Trophoblast cell (in vitro differentiated cells and primary cell): ENCODE measurements around the gene ASIC2.

ENCODE experiments used
- DNase-seq, 2 donors: peaks; one replicate each; pipeline ENCODE4 v3.0.0-alpha.2; 2016
- H2AFZ ChIP-seq: 2 replicates; pipeline ENCODE4 v1.6.1; 2013; ENCODE audit warnings: low read length, moderate library complexity, mild to moderate bottlenecking; ENCODE audit not compliant: insufficient read depth, poor library complexity
- H2AK5ac ChIP-seq: 2 replicates; pipeline ENCODE4 v1.6.1; 2013; ENCODE audit warnings: mild to moderate bottlenecking, low read length
- H2BK120ac ChIP-seq: 2 replicates; pipeline ENCODE4 v1.6.1; 2013; ENCODE audit warnings: low read length, mild to moderate bottlenecking, moderate library complexity; ENCODE audit not compliant: insufficient read depth, poor library complexity
- H2BK12ac ChIP-seq: 2 replicates; pipeline ENCODE4 v1.6.1; 2013; ENCODE audit warnings: mild to moderate bottlenecking, low read length, moderate library complexity
- H2BK5ac ChIP-seq: 2 replicates; pipeline ENCODE4 v1.6.1; 2013; ENCODE audit warnings: low read length, low read depth, moderate library complexity, mild to moderate bottlenecking; ENCODE audit not compliant: poor library complexity
- H3K14ac ChIP-seq: 2 replicates; pipeline ENCODE4 v1.6.1; 2013; ENCODE audit warnings: mild to moderate bottlenecking, low read length
- H3K18ac ChIP-seq: 2 replicates; pipeline ENCODE4 v1.6.1; 2013; ENCODE audit warnings: mild to moderate bottlenecking, low read length
- H3K23ac ChIP-seq: 2 replicates; pipeline ENCODE4 v1.6.1; 2013; ENCODE audit warnings: low read length
- H3K27ac ChIP-seq: 2 replicates; pipeline ENCODE4 v1.5.1; 2013; ENCODE audit warnings: low read depth, mild to moderate bottlenecking, inconsistent platforms, low read length, moderate library complexity
- H3K27me3 ChIP-seq: 2 replicates; pipeline ENCODE4 v1.6.1; 2013; ENCODE audit warnings: inconsistent platforms, mild to moderate bottlenecking, low read length, moderate library complexity; ENCODE audit not compliant: insufficient read depth
- H3K36me3 ChIP-seq, 2 experiments: 1 replicate in 1 of 2; 2 replicates in 1 of 2; pipeline ENCODE4 v1.6.1; 2013; ENCODE audit warnings: low read length in 2 of 2, mild to moderate bottlenecking in 2 of 2, moderate library complexity in 1 of 2; ENCODE audit not compliant: insufficient read depth in 2 of 2, control insufficient read depth in 1 of 2
- H3K4ac ChIP-seq: 2 replicates; pipeline ENCODE4 v1.6.1; 2013; ENCODE audit warnings: low read depth, mild to moderate bottlenecking, low read length, moderate library complexity
- H3K4me1 ChIP-seq, 2 experiments: 1 replicate in 1 of 2; 2 replicates in 1 of 2; pipeline ENCODE4 v1.6.1; 2013; ENCODE audit warnings: low read length in 2 of 2, mild to moderate bottlenecking in 2 of 2, moderate library complexity in 1 of 2; ENCODE audit not compliant: insufficient read depth in 2 of 2, control insufficient read depth in 1 of 2
- H3K4me2 ChIP-seq: 2 replicates; pipeline ENCODE4 v1.6.1; 2013; ENCODE audit warnings: inconsistent platforms, mild to moderate bottlenecking, low read length, moderate library complexity
- H3K4me3 ChIP-seq: 2 replicates; pipeline ENCODE4 v1.5.1; 2013; ENCODE audit warnings: mild to moderate bottlenecking, low read depth, low read length, inconsistent platforms
- H3K79me1 ChIP-seq: one replicate; pipeline ENCODE4 v1.6.1; 2013; ENCODE audit warnings: low read length
- H3K79me2 ChIP-seq: 2 replicates; pipeline ENCODE4 v1.6.1; 2013; ENCODE audit warnings: low read length, mild to moderate bottlenecking; ENCODE audit not compliant: control insufficient read depth, insufficient read depth, poor library complexity
- H3K9ac ChIP-seq: 2 replicates; pipeline ENCODE4 v1.6.1; 2013; ENCODE audit warnings: mild to moderate bottlenecking, low read length
- H3K9me3 ChIP-seq: 2 replicates; pipeline ENCODE4 v1.6.1; 2013; ENCODE audit warnings: low read depth, mild to moderate bottlenecking, control low read depth, inconsistent platforms, low read length; ENCODE audit not compliant: insufficient read depth
- H4K12ac ChIP-seq: 2 replicates; pipeline ENCODE4 v1.6.1; 2013; ENCODE audit warnings: low read depth, mild to moderate bottlenecking, low read length, moderate library complexity
- H4K8ac ChIP-seq: 2 replicates; pipeline ENCODE4 v1.6.1; 2013; ENCODE audit warnings: low read depth, mild to moderate bottlenecking, low read length, moderate library complexity
- H4K91ac ChIP-seq: one replicate; pipeline ENCODE4 v1.6.1; 2013; ENCODE audit warnings: low read depth, mild to moderate bottlenecking, low read length, moderate library complexity
- WGBS: extraction: QIAGEN DNeasy Blood & Tissue Kit; methylation state at CpG from one replicate; pipeline ENCODE4 v1.1.7; 2013; ENCODE audit warnings: missing lambda C conversion rate; ENCODE audit not compliant: insufficient read length, insufficient coverage; ENCODE audit errors: extremely low coverage; 5-methylcytosine and 5-hydroxymethylcytosine counted together

The ASIC2 gene

DNA sequence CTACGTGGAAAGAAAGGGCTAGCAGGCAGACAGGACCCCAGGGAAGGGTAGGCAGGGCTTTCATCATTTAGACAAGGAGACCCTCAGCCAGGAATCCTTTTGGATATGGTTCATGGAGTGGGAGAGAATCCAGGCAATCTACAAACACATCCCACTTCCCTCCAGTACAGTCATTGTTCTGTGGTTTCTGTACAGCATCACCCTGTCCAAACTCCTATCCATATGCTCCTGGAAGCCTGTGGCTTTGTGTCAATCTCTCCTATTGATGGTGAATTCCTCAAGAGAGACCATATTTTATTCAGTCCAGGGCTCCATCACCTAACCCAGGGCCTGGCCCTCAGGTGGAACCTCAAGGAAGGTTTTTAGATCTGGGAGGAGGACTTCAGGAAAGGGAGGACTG, 202.3 kb downstream of the ASIC2 start:
- H4K12ac ChIP-seq = no peak overlapping the region
- H3K4ac ChIP-seq = no peak overlapping the region
- no peak overlapping the region for H3K23ac ChIP-seq
- no peak overlapping the region for H3K4me2 ChIP-seq
- H3K27ac ChIP-seq = no peak overlapping the region
- no peak overlapping the region for H4K91ac ChIP-seq
- no peak overlapping the region for H3K4me3 ChIP-seq
- H3K27me3 ChIP-seq = no peaks in the 10 kb centered on the region
- no peaks in the 10 kb centered on the region for H3K36me3 ChIP-seq
- no peak for DNase-seq
- H2BK120ac ChIP-seq = no peak overlapping the region
- no peak overlapping the region for H2BK12ac ChIP-seq
- H3K4me1 ChIP-seq = no peaks in the 10 kb centered on the region
- no peak overlapping the region for H3K18ac ChIP-seq
- H4K8ac ChIP-seq = no peak overlapping the region
- no peak overlapping the region for H2BK5ac ChIP-seq
- no peaks in the 10 kb centered on the region for H3K79me2 ChIP-seq
- H3K79me1 ChIP-seq = no peaks in the 10 kb centered on the region
- H3K9me3 ChIP-seq = no peaks in the 10 kb centered on the region
- WGBS = no CpG with 5 or more reads among the region's 1 CpG
- H2AK5ac ChIP-seq = no peak overlapping the region
- H3K14ac ChIP-seq = no peak overlapping the region
- no peak overlapping the region for H2AFZ ChIP-seq
- H3K9ac ChIP-seq = no peak overlapping the region

DNA sequence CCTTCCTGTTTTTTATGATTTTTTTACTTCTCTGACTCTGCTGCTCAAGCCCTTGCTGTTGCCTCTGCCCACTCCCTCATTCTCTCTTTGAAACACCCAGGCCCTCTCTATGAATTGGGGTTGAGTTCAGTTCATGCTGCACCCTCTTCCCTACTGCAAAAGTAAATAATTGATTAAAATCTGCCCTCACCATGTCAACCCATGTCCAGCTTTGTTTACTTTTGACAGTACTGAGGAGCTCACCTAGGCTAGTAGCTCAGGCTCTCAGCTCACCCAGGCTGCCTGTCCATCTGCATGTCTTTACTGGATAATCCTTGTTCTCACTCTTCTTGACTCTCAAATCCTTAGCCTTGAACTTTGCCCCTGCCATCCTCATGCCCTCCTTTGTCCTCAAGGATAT, 206.2 kb downstream of the ASIC2 start:
- Histone ChIP-seq H4K8ac (no peak overlapping the region), H2BK120ac (no peak overlapping the region), H3K27me3 (no peaks in the 10 kb centered on the region), H3K4me2 (no peak overlapping the region), H3K79me2 (no peaks in the 10 kb centered on the region), H3K4ac (no peak overlapping the region), H3K4me1 (no peaks in the 10 kb centered on the region), H3K79me1 (no peaks in the 10 kb centered on the region), H2BK5ac (no peak overlapping the region), H3K23ac (no peak overlapping the region), H4K91ac (no peak overlapping the region), H2BK12ac (no peak overlapping the region), H3K9ac (no peak overlapping the region), H4K12ac (no peak overlapping the region), H3K14ac (no peak overlapping the region), H3K4me3 (no peak overlapping the region), H2AK5ac (no peak overlapping the region), H3K27ac (no peak overlapping the region), H3K18ac (no peak overlapping the region), H3K36me3 (no peaks in the 10 kb centered on the region), H2AFZ (no peak overlapping the region), H3K9me3 (no peaks in the 10 kb centered on the region)
- DNase-seq = no peak

DNA sequence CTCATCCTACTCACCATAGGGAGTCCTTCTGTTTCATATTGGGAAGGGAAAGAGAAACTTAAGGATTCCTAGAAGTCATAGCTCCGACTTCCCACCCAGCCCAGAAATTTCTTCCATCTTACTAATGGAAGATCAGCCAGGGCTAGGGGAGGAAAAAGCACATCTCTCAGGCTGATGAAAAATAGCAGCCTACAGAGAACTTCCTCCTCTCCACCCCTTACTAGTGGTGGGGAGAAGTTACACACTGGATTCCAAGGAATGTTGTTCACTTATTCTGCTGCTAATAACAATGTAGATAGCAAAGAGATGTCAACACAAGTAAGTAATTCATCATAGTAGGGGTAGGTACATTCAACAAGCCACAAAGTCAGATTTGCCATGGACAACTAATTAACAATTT, 207.1 kb downstream of the ASIC2 start:
- no peak overlapping the region for H3K4ac ChIP-seq
- no peak overlapping the region for H3K23ac ChIP-seq
- no peak overlapping the region for H4K12ac ChIP-seq
- H3K27ac ChIP-seq = no peak overlapping the region
- H4K8ac ChIP-seq = no peak overlapping the region
- H2AFZ ChIP-seq = no peak overlapping the region
- no peaks in the 10 kb centered on the region for H3K36me3 ChIP-seq
- H3K79me1 ChIP-seq = no peaks in the 10 kb centered on the region
- no peak overlapping the region for H2BK120ac ChIP-seq
- no peaks in the 10 kb centered on the region for H3K27me3 ChIP-seq
- H3K4me2 ChIP-seq = no peak overlapping the region
- H3K4me1 ChIP-seq = no peaks in the 10 kb centered on the region
- H3K14ac ChIP-seq = no peak overlapping the region
- H2AK5ac ChIP-seq = no peak overlapping the region
- H3K4me3 ChIP-seq = no peak overlapping the region
- no CpG with 5 or more reads among the region's 1 CpG for WGBS
- no peaks in the 10 kb centered on the region for H3K79me2 ChIP-seq
- H2BK5ac ChIP-seq = no peak overlapping the region
- H3K9ac ChIP-seq = no peak overlapping the region
- no peak overlapping the region for H2BK12ac ChIP-seq
- no peak overlapping the region for H3K18ac ChIP-seq
- H4K91ac ChIP-seq = no peak overlapping the region
- peak; percentile 42 to 75 for DNase-seq
- no peaks in the 10 kb centered on the region for H3K9me3 ChIP-seq

DNA sequence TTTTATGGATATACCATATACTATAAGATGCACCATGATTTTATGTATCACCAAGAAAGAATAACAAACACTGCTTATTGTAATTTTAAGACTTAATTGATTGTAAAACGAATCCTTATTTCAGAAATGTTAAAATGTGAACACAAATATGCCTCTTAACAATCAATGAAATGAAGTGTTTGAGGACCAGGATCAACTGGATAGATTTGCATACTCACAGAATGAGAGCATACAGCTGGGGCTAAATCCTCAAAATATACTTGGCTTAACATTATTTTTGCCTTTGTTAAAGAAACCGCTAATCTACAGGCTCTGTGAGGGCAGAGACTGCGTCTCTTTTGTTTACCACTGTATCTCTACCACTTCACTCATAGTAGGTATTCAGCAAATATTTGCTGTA, 207.8 kb downstream of the ASIC2 start:
- Histone ChIP-seq H2AFZ (no peak overlapping the region), H3K14ac (no peak overlapping the region), H3K36me3 (no peaks in the 10 kb centered on the region), H3K79me2 (no peaks in the 10 kb centered on the region), H2BK12ac (no peak overlapping the region), H3K27me3 (no peaks in the 10 kb centered on the region), H3K23ac (no peak overlapping the region), H3K9ac (no peak overlapping the region), H4K8ac (no peak overlapping the region), H3K4me1 (no peaks in the 10 kb centered on the region), H3K4me3 (no peak overlapping the region), H2AK5ac (no peak overlapping the region), H3K4ac (no peak overlapping the region), H3K79me1 (no peaks in the 10 kb centered on the region), H4K12ac (no peak overlapping the region), H4K91ac (no peak overlapping the region), H3K4me2 (no peak overlapping the region), H2BK120ac (no peak overlapping the region), H3K18ac (no peak overlapping the region), H3K9me3 (no peaks in the 10 kb centered on the region), H2BK5ac (no peak overlapping the region), H3K27ac (no peak overlapping the region)
- DNase-seq = no peak
- WGBS = no CpG with 5 or more reads among the region's 3 CpGs

DNA sequence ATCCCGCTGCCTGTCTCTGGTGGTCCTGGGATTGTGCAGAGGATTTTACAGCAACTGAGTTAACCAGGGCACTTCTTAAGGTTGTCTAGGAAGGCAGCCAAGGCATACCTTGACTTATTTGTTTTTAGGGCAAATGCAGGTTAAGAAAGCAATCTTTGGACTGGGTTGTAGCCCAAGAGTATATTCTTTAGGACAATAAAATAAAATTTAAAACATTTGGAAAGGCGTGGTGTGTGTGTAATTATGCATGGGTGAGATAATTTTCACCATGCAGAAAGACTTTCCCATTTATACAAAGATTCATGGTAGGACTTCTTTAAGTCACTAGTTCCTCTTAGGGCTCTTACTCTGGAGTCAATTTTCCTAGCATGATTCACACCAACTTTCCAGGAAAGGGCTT, 208.3 kb downstream of the ASIC2 start:
- Histone ChIP-seq H3K23ac (no peak overlapping the region), H4K91ac (no peak overlapping the region), H3K4me1 (no peaks in the 10 kb centered on the region), H3K79me1 (no peaks in the 10 kb centered on the region), H3K4me2 (no peak overlapping the region), H3K27me3 (no peaks in the 10 kb centered on the region), H3K36me3 (no peaks in the 10 kb centered on the region), H3K27ac (no peak overlapping the region), H3K9ac (no peak overlapping the region), H3K9me3 (no peaks in the 10 kb centered on the region), H2AK5ac (no peak overlapping the region), H2AFZ (no peak overlapping the region), H3K79me2 (no peaks in the 10 kb centered on the region), H2BK120ac (no peak overlapping the region), H3K18ac (no peak overlapping the region), H4K12ac (no peak overlapping the region), H4K8ac (no peak overlapping the region), H2BK12ac (no peak overlapping the region), H3K4me3 (no peak overlapping the region), H3K14ac (no peak overlapping the region), H3K4ac (no peak overlapping the region), H2BK5ac (no peak overlapping the region)
- DNase-seq = no peak
- WGBS = no CpG with 5 or more reads among the region's 2 CpGs
